ENCODE data around the gene EOGT.

The EOGT gene

GRCh38 chr3:68958932-68959331 lies 54.6 kb downstream of the EOGT start:
- no peaks in the 10 kb centered on the region for H3K9me3 ChIP-seq (ENCODE audit: control insufficient read depth, insufficient read depth, low read depth, low read length)
- H3K9ac ChIP-seq (ENCODE audit: low read length) = no peak overlapping the region
- no peak overlapping the region for H3K27ac ChIP-seq (ENCODE audit: low read depth, low read length)
- H3K4me3 ChIP-seq (ENCODE audit: low read depth, low read length) = no peak overlapping the region
- H3K27me3 ChIP-seq (ENCODE audit: control insufficient read depth, insufficient read depth, low read length) = no peaks in the 10 kb centered on the region
- no peaks in the 10 kb centered on the region for H3K36me3 ChIP-seq (ENCODE audit: control insufficient read depth, insufficient read depth, low read length)
- peaks cover 3% of the 10 kb centered on the region for H3K4me1 ChIP-seq (ENCODE audit: control insufficient read depth, insufficient read depth, low read length)

GRCh38 chr3:68957895-68958294 lies 55.6 kb downstream of the EOGT start:
- H3K36me3 ChIP-seq (ENCODE audit: control insufficient read depth, insufficient read depth, low read length) = no peaks in the 10 kb centered on the region
- H3K4me1 ChIP-seq (ENCODE audit: control insufficient read depth, insufficient read depth, low read length) = peaks cover 7% of the 10 kb centered on the region
- no peaks in the 10 kb centered on the region for H3K9me3 ChIP-seq (ENCODE audit: control insufficient read depth, insufficient read depth, low read depth, low read length)
- no peak overlapping the region for H3K9ac ChIP-seq (ENCODE audit: low read length)
- H3K27ac ChIP-seq (ENCODE audit: low read depth, low read length) = no peak overlapping the region
- no peak overlapping the region for H3K4me3 ChIP-seq (ENCODE audit: low read depth, low read length)
- no peaks in the 10 kb centered on the region for H3K27me3 ChIP-seq (ENCODE audit: control insufficient read depth, insufficient read depth, low read length)

GRCh38 chr3:68953816-68954444 lies 59.6 kb downstream of the EOGT start:
- H3K4me1 ChIP-seq (ENCODE audit: control insufficient read depth, insufficient read depth, low read length) = peaks cover 7% of the 10 kb centered on the region
- no peaks in the 10 kb centered on the region for H3K27me3 ChIP-seq (ENCODE audit: control insufficient read depth, insufficient read depth, low read length)
- H3K9ac ChIP-seq (ENCODE audit: low read length) = no peak overlapping the region
- no peak overlapping the region for H3K27ac ChIP-seq (ENCODE audit: low read depth, low read length)
- H3K4me3 ChIP-seq (ENCODE audit: low read depth, low read length) = no peak overlapping the region
- H3K36me3 ChIP-seq (ENCODE audit: control insufficient read depth, insufficient read depth, low read length) = no peaks in the 10 kb centered on the region
- no peaks in the 10 kb centered on the region for H3K9me3 ChIP-seq (ENCODE audit: control insufficient read depth, insufficient read depth, low read depth, low read length)

- Histone ChIP-seq H3K9ac (ENCODE audit: low read length) (no peak overlapping the region), H3K36me3 (ENCODE audit: control insufficient read depth, insufficient read depth, low read length) (no peaks in the 10 kb centered on the region), H3K27ac (ENCODE audit: low read depth, low read length) (no peak overlapping the region), H3K9me3 (ENCODE audit: control insufficient read depth, insufficient read depth, low read depth, low read length) (no peaks in the 10 kb centered on the region), H3K27me3 (ENCODE audit: control insufficient read depth, insufficient read depth, low read length) (no peaks in the 10 kb centered on the region), H3K4me3 (ENCODE audit: low read depth, low read length) (no peak overlapping the region), H3K4me1 (ENCODE audit: control insufficient read depth, insufficient read depth, low read length) (peaks cover 9% of the 10 kb centered on the region; the same call in 1 of the 2 replicates)
Observed at GRCh38 chr3:68945225-68945624, 68.3 kb downstream of the EOGT start.

- H3K36me3 ChIP-seq (ENCODE audit: control insufficient read depth, insufficient read depth, low read length) = no peaks in the 10 kb centered on the region
- no peak overlapping the region for H3K9ac ChIP-seq (ENCODE audit: low read length)
- peaks cover 9% of the 10 kb centered on the region; the same call in 1 of the 2 replicates for H3K4me1 ChIP-seq (ENCODE audit: control insufficient read depth, insufficient read depth, low read length)
- H3K4me3 ChIP-seq (ENCODE audit: low read depth, low read length) = no peak overlapping the region
- H3K9me3 ChIP-seq (ENCODE audit: control insufficient read depth, insufficient read depth, low read depth, low read length) = no peaks in the 10 kb centered on the region
- H3K27ac ChIP-seq (ENCODE audit: low read depth, low read length) = no peak overlapping the region
- no peaks in the 10 kb centered on the region for H3K27me3 ChIP-seq (ENCODE audit: control insufficient read depth, insufficient read depth, low read length)
Observed at GRCh38 chr3:68943753-68944500, 69.6 kb downstream of the EOGT start.

GRCh38 chr3:68941055-68941454 lies 72.4 kb downstream of the EOGT start:
- no peak overlapping the region for H3K27ac ChIP-seq (ENCODE audit: low read depth, low read length)
- no peaks in the 10 kb centered on the region for H3K36me3 ChIP-seq (ENCODE audit: control insufficient read depth, insufficient read depth, low read length)
- no peaks in the 10 kb centered on the region for H3K27me3 ChIP-seq (ENCODE audit: control insufficient read depth, insufficient read depth, low read length)
- H3K4me1 ChIP-seq (ENCODE audit: control insufficient read depth, insufficient read depth, low read length) = peaks cover 9% of the 10 kb centered on the region; the same call in 1 of the 2 replicates
- H3K9me3 ChIP-seq (ENCODE audit: control insufficient read depth, insufficient read depth, low read depth, low read length) = no peaks in the 10 kb centered on the region
- no peak overlapping the region for H3K9ac ChIP-seq (ENCODE audit: low read length)
- no peak overlapping the region for H3K4me3 ChIP-seq (ENCODE audit: low read depth, low read length)

- no peaks in the 10 kb centered on the region for H3K4me1 ChIP-seq (ENCODE audit: control insufficient read depth, insufficient read depth, low read length)
- peaks cover 26% of the 10 kb centered on the region for H3K27me3 ChIP-seq (ENCODE audit: control insufficient read depth, insufficient read depth, low read length)
- H3K4me3 ChIP-seq (ENCODE audit: low read depth, low read length) = no peak overlapping the region
- H3K27ac ChIP-seq (ENCODE audit: low read depth, low read length) = no peak overlapping the region
- H3K9me3 ChIP-seq (ENCODE audit: control insufficient read depth, insufficient read depth, low read depth, low read length) = no peaks in the 10 kb centered on the region
- H3K36me3 ChIP-seq (ENCODE audit: control insufficient read depth, insufficient read depth, low read length) = no peaks in the 10 kb centered on the region
- no peak overlapping the region for H3K9ac ChIP-seq (ENCODE audit: low read length)
Observed at GRCh38 chr3:68936856-68937255, 76.6 kb downstream of the EOGT start.

GRCh38 chr3:68935778-68936177 lies 77.7 kb downstream of the EOGT start:
- Histone ChIP-seq H3K27me3 (ENCODE audit: control insufficient read depth, insufficient read depth, low read length) (peaks cover 37% of the 10 kb centered on the region), H3K4me1 (ENCODE audit: control insufficient read depth, insufficient read depth, low read length) (peaks cover 4% of the 10 kb centered on the region; the same call in 1 of the 2 replicates), H3K36me3 (ENCODE audit: control insufficient read depth, insufficient read depth, low read length) (no peaks in the 10 kb centered on the region), H3K9ac (ENCODE audit: low read length) (no peak overlapping the region), H3K27ac (ENCODE audit: low read depth, low read length) (no peak overlapping the region), H3K4me3 (ENCODE audit: low read depth, low read length) (no peak overlapping the region), H3K9me3 (ENCODE audit: control insufficient read depth, insufficient read depth, low read depth, low read length) (no peaks in the 10 kb centered on the region)

- H3K9me3 ChIP-seq (ENCODE audit: control insufficient read depth, insufficient read depth, low read depth, low read length) = no peaks in the 10 kb centered on the region
Observed at GRCh38 chr3:68931406-68932149, 81.9 kb downstream of the EOGT start.

More at GRCh38 chr3:68931406-68932149, 81.9 kb downstream of the EOGT start:
- H3K27me3 ChIP-seq (ENCODE audit: control insufficient read depth, insufficient read depth, low read length) = peaks cover 64% of the 10 kb centered on the region
- H3K9ac ChIP-seq (ENCODE audit: low read length) = no peak overlapping the region
- H3K36me3 ChIP-seq (ENCODE audit: control insufficient read depth, insufficient read depth, low read length) = no peaks in the 10 kb centered on the region
- H3K4me3 ChIP-seq (ENCODE audit: low read depth, low read length) = peak overlapping the region; percentile 67
- no peak overlapping the region for H3K27ac ChIP-seq (ENCODE audit: low read depth, low read length)
- peaks cover 4% of the 10 kb centered on the region; the same call in 1 of the 2 replicates for H3K4me1 ChIP-seq (ENCODE audit: control insufficient read depth, insufficient read depth, low read length)

Measured in HUES6 (cell line).